Hematopoietic multipotent progenitor cell (in vitro differentiated cells): Measurements from ENCODE around the gene FGD5. TPM values are rescaled to one million over a fixed set of nuclear protein-coding genes. Genes with fewer than 3 reads are reported as not detected.

Source experiments
- DNase-seq, 3 donors: peaks; one replicate each; pipeline ENCODE4 v3.0.0-alpha.2; 2011 to 2015; ENCODE audit warnings: low read depth in 2 of 3, low spot score in 2 of 3
- total RNA-seq: library from RNA; depleted of rRNA; stranded (reverse); fragments of >200 nt; gene quantifications from one replicate; pipeline ENCODE4 v1.2.3, GENCODE V29; 2012

FGD5 gene
- total RNA-seq, 1 donor, result 21.8 TPM

- DNase-seq, result no peak
These were observed 32.4 kb upstream of the FGD5 start for GRCh38 chr3:14786369-14786768.

DNA sequence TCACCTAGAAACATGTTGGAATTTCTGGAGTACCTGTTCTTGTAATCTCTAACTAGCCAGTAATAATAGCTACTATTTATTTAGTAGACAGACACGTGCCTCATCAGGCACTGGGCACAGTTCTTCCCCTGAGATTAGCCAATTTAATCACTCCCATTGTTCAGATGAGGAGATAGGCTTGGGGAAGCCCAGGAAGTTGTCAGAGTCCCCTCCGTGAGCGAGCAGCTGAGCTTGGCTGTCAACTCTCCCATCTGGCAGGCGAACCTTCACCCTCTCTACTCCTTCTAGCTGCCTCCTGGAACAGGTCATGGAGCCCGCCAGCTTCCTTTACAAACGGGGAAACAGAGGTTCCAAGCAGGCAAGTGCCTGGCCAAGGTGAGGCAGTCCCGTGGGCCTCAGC is 31.1 kb upstream of the FGD5 start:
- no peak for DNase-seq

GRCh38 chr3:14788644-14789043 is 30.1 kb upstream of the FGD5 start:
- DNase-seq, result no peak

DNA sequence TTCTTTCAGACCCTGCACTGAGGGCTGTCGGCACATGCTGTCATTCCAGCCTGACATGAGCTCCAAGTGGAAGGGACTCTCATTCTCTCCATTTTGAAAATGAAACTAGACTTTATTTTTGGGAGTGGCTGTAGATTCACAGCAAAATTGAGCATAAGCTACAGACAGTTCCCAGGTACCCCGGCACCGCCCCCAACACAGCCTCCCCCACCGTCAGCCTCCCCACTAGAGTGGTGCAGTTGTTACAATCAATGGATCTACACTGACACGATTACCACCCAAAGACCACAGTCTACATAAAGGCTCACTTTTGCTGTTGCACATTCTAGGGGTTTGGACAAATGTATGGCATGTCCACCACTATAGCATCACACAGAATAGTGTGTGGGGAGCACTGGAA is 29.5 kb upstream of the FGD5 start:
- no peak for DNase-seq

- no peak for DNase-seq
These were observed 29.0 kb upstream of the FGD5 start for GRCh38 chr3:14789640-14790285.

DNA sequence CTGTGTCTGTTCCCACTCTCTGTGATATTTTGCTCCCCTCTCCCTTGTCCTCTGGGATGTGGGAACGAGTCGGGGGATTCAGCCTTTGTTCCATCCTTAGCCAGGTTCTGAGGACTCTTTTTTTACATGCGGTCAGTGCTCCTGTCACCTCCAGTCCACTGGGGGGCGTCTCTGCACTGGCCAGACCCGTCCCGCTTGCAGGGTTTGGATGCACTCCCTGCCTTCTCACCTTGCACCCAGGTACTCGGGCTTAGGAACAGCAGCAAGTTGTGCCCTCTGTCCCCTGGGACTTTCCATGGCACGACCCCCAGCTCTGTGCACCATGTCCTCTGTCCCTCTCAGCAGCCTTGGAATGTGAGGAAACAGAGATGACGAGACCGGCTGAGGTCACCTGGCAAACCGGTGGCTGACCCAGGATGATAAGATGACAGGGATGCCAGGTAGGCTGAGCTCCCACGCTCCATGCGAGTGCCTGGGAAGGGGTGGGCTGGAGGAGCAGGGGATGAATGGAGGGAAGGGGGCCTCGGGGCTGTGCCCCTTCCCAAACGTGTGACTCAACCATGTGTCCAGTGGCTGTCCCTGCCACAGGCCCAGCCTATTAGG is 27.3 kb upstream of the FGD5 start:
- DNase-seq, result peak in 2 of 3 donors; percentile 64 to 75

DNA sequence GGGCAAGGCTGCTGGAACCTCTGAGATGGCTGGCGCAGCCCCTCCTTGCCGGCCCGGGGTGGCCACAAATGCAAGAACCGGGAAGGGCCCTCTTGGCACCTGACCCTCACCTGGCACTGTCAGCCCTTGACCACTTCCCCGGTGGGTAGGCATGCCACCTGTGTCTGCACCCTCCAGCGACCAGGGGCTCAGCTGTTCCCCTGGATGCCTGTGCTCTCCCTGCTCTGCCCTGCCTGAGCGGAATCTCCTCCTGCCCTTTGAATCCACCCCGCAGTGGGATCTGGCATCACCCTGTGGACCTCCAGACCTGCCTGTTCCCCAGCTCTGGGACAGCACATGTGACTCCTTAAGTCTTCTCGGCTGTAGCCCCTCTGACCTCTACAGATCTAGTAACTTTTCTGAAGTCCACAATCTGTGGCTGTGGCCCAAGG is 26.1 kb upstream of the FGD5 start:
- DNase-seq, result no peak

GRCh38 chr3:14793126-14793857 is 25.5 kb upstream of the FGD5 start:
- no peak for DNase-seq

- DNase-seq, result no peak
These were observed 24.9 kb upstream of the FGD5 start for GRCh38 chr3:14793858-14794234.

DNA sequence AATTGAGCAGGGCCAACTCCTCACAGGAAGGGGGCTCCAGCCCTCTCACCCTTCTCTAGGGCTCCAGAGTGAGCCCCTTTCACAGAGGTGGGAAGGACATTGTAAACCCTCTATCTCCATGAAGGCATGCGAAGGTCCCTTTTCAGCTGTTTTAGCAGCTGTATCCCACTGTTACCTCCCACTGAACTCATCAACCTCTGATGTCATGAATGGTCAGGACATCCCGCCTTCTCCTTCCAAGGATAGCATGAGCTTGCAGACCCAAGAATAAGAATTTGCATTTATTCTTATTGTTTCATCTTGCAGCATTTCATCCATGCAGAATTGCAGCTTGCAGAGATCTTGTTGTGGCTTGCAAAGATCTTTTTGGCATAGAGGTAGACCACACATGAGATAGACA is 24.3 kb upstream of the FGD5 start:
- DNase-seq, result no peak

DNA sequence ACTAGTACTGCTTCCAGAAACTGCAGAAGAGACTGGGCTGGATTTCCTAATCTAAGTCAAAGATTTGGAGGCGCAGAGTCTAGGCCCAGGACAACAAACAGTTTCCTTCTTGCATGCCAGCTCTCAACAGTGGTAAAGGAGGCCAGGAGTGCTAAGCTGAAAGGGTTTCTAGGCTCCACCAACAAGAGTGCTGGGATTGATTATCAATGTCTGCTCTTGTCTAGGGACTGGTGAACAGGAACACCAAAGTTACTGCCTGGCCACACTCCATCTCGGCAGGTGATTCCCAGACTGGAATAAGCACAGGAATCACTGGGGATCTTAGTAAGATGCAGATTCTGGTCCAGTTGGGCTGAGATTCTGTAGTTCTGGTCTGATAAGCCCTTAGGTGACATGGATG is 22.8 kb upstream of the FGD5 start:
- no peak for DNase-seq

GRCh38 chr3:14796403-14797077 is 22.2 kb upstream of the FGD5 start:
- DNase-seq, result no peak

DNA sequence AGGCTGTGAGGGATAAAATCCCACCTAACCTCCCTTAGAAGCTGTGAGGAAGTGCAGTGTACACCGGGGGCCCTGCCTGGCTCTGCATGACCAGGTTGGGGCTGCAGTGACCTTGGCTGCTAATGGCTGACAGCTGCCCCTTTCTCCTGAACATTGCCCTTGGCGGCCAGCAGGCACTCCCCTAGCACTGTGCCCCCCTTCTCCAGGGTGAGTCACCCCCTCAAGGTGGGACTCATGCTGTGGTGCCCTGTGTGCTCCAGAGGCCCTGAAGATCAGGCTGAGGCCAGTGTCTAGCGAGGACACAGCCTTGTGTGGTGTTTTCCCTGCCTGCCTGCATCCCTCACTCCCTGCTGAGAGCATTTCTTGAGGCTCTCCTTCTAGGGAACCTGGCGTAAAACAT is 21.0 kb upstream of the FGD5 start:
- no peak for DNase-seq

GRCh38 chr3:14798231-14798630 is 20.5 kb upstream of the FGD5 start:
- DNase-seq, result no peak

DNA sequence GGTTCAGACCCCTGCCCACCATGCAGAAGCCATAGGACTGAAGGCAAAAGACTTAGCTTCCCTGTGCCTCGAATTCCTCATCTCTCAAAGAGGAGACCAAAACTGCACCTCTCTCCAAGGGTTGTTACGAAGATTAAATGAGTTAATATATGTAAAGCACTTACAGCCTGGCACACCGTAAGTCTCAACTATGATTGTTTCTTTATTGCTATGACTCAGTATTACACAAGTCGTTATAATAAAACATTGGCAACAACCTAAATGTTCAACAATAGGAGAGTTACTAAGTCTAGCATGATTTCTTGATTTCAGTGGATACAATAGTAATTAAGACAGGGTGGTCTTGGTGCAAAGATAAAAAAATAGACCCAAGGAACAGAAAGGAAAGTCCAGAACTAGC is 19.6 kb upstream of the FGD5 start:
- DNase-seq, result no peak

- DNase-seq, result no peak
These were observed 17.7 kb upstream of the FGD5 start for GRCh38 chr3:14801031-14801430.

DNA sequence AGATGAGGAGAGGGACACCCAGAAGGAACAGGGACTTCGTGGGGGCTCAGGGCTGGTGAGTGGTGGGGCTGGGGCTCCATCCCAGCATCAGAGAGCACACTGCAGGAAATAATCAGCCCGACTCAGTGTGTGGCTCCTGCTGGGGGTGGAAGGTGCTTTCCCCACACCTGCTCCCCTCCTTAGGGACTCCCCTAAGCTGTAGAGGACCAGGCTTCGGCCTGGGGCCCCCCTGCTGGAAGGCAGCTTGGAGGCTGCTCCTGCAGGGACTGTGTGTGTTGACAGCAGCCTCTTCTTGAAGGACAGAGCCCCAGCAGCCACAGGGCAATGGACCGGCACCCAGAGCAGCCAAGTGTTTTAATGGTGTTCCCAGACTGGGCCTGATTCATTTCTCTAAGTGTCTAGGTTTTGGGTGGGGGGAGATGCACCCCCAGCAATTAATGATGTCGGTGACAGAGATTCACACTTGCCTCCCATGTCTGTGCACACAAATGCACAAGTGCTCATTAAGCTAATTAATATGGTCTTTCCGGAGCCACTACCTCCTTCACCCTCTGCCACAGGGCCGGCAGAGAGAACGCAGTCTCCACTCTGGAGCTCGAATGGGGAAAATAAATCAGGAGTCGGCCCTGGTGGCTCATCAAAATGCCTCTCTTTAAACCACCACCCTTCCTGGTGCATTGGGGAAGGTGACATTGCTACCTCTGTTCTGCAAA is 16.9 kb upstream of the FGD5 start:
- no peak for DNase-seq

- no peak for DNase-seq
These were observed 16.4 kb upstream of the FGD5 start for GRCh38 chr3:14802381-14802731.

DNA sequence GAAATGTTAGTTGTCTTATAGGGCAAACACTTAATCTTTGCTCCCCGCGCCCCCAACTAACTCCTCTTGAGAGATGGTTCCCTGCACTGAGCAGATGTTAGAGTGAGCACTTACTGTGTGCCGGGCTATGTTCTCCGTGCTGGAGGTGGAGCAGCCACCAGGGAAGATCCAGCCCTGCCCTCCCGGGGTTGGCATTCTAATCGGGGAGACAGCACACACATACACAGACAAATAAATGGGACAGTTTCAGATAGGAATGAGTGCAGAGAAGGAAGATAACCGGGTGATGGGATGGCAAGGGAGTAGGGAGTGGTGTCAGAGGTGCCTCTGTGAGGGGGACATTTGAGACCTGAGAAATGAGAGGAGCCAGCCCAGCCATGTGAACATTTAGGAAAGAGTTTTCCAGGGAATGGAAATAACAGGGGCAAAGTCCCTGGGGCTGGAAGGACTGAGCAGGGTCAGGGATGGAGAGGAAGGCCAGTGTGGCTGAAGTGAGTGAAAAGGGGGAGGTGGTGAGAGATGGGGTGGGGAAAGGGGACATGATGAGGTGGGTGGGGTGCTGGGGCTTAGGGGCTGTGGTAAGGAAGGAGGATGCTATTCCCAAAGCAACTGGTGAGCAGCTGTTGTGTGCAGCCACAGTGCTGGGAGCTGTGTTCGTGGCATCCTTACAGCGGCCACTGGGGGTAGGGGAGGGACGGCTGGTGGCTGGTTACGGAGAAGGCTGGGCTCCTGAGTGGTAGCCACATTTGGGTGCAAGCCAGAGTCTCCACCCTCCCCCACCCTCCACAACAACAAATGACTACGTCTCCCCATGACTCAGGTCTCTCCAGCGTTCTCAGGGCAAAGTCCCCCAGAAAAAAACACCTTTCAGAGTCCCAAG is 15.4 kb upstream of the FGD5 start:
- peak in 2 of 3 donors; percentile 83 to 88 for DNase-seq
